HG03378 (cell line): ENCODE measurements around the gene WNT7B.

Experiments used
- ATAC-seq: cut with Tn5 transposase; IDR thresholded peaks from one replicate; pipeline ENCODE4 v1.9.1; 2021; ENCODE audit warnings: mild to moderate bottlenecking, moderate library complexity; ENCODE audit not compliant: unreplicated experiment

WNT7B gene

DNA sequence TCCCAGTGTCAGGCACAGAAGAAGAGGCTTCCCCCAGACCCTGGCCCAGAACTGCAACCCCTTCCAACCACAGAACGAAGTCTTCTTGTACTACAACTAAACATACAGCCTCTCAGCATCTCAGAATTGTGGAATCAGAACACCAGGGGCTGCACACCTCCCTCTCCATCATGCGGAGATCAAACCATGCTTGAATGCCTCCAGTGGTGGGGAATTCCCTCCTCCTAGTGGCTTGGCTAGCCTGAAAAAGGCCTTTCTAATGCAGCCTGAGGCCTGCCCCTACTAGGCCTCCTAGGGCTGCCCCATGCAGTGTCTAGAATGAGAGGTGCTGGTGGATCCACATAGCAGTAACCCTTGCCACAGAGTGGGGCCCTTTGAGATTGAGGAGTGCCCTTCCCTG, 62.7 kb downstream of the WNT7B start:
- no peak for ATAC-seq

DNA sequence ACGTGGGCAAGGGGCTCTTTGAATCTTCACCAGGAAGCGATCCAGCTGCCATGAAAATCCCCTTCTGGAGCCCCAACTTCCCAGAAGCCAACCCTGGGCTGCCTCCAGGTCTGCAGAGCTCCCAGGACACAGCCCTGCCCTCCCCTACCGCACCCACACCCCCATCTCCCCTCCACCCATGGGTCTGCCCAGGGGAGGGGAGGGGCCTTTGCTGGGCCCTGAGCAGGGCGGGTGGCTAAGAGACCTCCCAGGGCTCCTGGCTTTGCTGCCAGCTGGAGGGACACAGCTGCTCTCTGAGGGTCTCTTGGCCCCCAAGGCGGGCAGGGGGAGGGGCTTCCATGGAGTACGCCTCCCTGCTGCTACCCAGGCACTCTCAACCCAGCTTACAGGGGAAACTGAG, 64.1 kb downstream of the WNT7B start:
- ATAC-seq, result no peak

DNA sequence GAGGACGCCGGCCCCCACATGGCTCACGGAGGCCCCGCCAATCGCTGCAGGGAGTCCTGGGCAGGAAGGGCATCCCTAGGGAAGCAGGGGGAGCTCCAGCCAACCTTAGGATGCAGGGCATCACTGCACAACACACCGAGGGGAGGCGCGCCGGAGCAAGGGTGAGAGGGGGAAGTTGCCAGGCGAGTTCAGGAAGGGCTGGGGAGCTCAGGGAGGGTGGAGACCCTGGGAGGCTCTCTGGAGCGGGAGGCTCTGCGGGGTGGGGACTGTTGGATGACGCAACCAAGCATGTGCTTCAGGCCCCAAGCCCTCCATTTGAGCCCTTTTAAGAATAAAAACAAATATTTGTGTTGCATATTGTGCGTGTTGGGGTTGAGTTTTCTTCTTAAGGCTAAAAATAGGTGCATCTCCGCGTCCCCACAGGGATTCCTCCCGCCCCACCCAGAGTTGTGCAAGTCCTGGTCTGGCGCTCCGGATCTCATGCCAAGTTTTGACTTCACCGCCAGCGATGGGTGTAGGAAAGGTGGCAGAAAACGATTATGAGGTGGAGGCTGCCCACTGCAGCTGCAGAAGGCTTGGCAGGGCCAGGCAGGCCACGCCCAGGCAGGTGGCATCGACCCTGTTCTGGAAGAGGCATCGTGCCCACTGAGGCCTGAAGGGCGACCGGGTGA, 65.2 kb downstream of the WNT7B start:
- ATAC-seq, result no peak

DNA sequence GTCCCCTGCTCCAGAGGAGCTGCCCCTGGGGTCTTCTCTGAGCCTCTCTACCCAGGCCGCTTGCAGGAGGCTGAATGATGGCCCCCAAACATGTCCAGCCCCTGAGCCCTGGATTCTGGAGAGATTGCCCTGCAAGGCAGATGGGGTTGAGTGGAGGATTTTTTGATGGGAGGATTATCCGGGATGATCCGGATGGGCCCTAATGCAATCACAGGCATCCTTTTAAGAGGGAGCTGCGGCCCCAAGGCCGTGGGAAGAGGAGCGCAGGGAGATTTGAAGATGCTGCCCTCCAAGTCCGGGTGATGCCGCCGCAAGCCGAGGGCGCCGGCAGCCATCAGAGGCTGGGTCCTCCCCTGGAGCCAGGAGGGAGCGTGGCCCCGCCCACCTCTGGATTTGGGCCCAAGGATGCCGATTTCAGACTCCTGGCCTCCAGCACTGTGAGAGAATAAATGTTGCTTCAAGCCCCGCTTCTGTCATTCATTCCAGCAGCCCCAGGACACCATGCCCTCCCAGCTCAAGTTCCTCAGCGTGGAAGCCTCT, 66.0 kb downstream of the WNT7B start:
- ATAC-seq, result no peak

DNA sequence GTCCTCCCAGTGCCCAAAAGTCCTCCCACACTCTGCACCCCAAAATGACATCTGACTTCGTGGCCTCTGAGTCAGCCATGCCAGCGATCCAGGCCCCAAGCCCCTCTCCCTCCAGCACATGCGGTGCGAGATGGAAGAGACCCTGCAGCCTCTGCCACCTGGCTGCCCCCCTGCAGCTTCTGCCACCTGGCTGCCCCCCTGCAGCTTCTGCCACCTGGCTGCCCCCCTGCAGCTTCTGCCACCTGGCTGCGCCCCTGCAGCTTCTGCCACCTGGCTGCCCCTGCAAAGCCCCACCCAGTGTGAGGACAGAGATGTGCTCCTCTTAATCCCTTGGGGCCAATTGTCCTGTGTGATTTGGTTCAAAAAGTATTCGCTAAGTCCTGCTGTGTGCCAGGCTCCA, 68.0 kb downstream of the WNT7B start:
- no peak for ATAC-seq

DNA sequence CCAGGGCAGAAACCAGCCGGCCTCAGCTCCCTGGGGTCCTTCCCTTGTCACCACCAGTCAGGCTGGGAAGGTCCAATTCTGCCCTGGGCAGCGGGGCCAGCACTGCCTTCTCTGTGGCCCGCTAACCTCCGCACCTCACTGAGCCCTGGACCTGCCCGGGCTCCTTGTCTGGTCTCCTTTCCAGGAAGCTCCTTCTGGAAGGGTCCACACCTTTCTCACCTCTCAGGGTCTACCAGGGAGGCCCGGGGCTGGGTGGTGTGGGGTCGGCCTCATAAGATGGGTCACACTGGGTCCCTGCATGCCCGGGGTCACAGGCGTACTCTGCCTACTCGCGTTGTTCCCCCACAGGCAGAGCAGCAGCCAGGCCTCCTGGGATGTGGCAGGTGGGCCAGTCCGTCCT, 69.0 kb downstream of the WNT7B start:
- no peak for ATAC-seq

DNA sequence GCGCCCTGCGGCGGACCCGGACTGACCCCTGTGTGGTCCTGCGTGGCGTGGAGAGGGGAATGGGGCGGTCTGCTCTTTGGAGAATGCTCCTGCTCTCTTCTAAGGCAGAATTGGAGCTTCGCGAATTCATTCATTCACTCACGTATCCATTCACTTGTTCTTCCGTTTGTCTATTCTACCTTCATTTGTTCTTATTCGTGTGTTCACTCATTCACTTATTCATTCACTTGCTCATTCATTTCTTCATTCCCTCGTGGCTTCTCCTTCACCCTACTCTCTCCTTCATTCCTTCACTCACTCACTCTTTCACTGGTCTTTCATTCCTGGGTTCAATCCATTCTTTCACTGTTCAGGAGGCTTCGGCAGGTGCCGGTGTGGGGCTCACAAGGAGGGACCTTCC, 69.6 kb downstream of the WNT7B start:
- no peak for ATAC-seq

DNA sequence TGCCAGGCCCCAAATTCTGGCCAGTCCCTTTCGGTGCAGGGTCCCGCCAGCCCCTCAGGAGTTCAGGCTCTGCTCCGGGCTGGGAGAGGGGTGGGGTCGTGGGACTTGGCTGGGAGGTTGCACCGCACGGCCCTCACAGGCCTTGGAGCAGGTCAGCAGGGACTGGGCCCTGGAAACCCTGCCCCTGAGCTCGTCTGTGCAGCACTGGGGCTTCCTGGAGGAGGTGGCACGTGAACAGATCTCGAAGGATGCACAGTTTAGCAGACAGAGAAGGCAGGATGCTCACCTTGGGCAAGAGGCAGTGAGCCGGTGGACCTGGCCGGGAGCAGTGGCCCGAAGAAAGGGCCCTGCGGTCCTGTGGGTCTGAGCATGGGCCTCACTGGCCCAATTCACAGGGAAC, 70.0 kb downstream of the WNT7B start:
- no peak for ATAC-seq

DNA sequence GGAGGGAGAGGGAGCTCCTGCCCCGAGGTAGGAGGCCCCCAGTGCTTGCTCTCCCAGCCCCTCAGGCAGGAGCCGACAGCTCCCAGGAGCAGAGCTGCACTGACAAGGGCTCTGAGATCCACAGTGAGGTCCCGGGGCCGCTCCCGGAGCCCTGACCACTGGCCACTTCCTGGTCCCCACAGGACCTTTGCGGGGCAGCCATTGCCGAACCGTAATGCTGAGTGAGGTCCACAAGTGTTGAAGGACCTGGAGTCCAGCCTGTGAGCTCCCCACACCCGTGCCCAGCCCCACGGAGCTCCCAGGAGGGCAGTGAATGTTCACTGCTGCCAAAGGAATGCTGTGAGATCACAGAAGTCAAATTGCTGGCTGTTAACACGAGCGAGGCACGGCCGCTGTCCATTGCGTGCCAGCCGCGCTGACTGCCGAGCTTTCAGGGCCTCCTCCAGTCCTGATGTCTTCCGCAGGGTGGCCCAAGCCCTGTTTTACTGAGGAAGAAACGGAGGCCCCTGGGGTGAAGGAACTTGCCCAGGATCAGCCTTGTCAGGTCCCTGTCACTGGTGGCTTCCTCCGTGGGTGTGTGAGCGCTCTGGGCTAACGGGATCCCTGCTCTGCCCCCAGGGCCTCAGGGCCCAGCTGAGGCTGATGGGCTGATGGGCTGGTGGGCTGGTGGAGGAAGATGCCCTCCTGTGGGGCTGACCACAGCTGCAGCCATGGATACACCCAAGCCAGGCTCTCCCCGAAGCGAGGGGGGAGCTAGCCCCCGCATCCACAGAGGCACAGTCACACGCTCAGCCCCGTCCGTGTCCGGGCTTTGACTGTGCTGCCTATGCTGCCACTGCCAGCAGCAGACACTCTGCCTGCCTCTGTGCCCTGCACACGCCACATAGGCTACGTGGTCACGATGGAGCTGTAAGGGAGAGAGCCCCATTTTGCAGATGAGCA, 70.8 kb downstream of the WNT7B start:
- no peak for ATAC-seq

DNA sequence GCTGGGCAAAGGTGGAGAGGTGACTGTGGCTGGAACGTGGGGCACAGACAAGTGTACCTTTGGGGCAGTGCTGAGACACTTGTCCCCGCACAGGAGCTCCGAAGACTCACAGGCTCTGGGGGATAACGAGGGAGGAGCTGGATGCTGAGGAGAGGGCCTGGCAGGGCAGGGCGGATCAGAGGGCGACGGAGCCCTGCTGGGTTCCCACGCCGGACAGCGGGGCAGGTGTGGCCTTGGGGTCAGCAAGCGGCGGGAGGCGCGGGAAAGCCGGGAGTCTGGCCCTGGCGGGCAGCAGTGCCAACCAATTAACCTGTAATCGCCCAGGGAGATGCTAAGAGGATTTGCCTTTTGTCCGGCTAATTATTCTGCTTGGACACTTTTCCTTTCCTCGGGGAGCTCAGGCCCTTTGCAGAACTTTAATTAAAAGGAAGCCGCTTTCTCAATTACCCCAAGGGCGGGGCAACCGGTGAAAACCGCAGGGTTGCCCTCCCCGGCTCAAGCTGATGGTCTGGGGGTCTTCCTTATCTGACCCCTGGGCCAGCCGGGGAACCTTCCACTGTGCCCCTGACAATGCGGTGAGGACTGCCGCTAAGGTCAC, 71.5 kb downstream of the WNT7B start:
- ATAC-seq, result no peak

DNA sequence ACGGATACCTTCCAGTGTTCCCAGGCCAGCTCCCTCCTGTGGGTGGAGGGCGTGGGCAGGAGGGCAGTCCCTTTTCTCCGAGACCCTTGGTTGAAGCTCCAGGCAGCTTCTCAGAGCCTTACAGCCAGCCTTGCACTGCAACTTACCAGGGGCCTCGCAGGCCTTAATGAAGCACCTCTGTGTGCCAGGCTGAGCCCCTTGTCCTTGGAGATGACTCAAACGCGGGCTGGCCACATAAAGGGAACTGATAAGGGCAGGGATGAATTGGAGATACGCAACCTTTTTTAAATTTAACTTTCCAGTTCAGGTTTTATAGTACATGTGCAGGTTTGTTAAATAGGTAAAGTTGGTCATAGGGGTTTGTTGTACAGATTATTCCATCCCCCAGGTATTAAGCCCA, 72.7 kb downstream of the WNT7B start:
- no peak for ATAC-seq

DNA sequence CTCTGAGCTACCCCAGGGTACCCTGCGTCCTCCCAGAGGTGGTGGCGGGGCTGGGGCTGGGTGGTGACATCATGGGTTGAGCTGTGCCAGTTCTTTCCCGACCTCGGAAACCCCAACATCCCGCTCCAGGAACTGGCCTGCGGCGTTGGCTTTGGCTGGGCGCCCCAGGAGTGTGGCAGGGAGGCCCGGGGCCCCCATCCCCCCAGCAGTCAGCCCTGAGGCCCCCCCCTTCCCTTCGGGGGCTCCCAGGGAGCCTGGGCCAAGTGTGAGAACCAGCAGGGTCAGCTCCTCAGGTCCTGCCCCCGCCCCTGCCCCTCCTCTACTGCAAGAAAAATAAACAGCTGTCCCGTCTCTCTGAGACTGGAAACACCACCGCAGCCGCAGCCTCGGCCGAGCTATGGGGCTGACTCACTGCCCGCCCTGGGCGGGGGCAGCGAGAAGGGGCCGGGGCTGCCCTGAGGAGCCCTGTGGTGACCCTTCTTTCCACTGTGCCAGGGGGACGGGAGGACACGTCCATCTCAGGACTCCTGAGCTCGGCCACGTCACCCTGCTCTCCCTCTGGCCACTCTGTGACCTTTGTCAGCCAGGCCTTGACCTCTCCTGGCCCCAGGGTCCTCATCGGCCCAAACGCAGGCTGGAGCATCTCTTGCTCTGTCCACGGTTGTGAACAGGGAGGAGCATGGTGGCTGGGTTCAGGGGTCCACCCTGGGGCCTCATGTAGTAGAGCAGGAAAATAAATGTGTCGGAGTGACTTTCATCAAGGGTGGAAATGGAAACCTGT, 73.4 kb downstream of the WNT7B start:
- no peak for ATAC-seq

DNA sequence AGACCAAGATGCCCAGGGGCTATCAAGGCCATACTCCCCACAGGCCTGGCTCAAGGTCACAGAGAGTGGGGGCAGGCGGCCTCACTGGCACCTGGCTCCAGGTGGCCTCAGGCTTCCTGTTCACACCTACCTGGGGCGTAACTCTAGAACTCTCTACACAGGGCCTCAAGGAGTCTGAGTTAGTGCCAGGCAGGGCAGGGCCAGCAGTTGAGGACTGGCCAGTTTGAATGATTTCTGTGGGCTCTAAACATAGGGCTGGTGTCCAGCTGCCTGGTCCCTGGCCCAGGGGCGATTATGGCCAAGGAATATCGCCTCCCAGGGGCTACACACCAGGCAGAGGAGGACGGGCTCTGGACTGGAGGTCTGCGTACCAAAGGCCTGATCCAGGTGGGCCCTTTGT, 79.2 kb downstream of the WNT7B start:
- ATAC-seq, result no peak

DNA sequence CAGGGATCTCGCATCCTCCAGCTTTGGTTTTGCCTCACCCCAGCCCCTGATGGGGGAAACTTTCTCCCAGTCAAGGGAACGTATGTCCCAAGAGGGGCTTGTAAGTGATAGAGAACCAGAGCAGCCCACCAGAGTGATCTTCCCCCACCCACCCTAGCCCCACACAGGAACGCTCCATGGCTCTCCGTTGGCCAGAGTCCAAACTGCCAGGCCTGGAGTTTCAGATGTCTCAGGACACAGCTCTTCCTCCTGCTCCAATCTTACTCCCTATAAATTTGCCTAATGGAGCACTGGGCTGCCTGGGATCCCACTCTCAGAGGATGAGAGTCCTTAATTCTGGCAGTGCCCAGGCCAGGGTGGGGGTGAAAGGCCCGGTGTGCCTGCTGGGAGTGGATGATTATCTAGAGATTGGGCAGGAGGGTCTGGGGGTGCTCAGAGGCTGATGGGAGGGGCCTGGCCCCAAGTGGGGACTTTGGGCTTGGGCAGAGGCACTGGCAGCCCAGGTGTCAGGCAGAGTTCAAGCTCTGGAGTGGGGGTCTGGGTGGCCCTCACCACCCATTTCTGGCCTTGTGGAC, 79.9 kb downstream of the WNT7B start:
- ATAC-seq, result no peak

DNA sequence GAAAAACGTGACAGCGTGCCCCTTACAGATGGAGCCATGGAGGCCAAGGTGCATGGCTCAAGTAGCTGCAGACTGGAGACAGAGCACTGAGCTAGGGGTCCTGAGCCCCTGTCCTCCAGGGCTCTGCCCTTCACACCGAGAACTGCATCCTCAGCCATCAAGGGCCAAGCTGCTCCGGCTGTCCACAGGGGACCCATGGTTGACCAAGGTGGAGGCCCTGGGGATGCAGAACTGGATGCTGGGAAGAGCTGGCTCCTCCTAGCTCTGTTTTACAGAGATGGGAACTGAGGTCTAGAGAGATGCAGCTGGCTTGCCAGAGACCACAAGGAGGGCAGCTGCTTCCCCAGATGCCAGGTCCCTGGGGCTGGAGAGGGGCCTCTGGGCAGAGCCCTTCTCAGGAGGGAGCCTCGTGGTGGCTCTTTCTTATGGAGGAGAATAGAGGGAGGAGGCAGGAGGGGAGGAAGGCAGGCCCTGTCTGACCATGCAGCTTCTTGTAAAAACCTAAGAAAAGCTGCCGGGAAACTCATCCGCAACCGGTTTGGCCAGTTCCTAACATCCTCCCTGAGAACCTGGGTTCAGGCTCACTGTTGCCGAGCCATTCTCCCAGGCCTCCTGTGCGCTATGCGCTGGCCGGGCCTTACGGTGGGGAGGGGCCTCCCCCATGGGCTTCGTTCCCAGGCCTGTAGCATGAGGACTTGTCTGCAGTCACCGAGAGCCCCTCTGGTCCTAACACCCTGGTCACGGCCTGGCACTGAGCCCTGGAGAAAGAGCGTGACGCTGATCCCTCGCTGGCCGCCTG, 80.6 kb downstream of the WNT7B start:
- no peak for ATAC-seq

DNA sequence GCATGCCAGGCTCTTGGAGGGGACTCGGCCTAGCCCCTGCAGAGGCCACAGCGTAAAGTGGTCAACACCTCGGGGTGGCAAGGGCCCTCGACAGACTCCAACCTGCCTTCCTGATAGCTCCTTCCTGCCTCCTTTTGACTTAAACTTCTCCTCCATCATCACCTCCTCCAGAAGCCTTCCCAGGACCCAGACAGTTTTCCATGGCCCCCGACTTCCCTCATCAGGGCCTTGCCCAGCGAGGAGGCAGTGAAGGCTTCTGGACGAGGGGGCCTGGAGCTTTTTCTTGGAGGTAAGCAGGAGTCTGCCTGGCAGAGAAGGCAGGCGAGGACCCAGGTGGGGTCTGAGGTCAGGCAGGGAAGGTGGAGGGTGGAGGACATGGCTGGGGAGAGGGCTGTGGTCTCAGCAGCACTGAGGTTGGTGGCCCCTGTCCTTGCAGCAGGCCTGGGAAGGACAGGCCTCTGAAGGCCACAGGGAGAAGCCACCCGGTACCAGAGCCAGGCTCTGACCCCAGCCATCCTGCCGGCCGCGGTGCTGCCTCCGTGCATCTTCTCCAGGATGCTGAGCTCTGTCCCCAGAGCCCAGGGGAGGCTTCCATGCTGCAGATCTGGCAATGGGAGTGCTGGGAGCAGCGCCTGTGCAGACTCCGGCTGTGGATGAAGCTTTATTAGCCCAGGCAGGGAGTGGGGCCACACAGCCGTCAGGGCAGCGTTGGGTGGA, 81.4 kb downstream of the WNT7B start:
- no peak for ATAC-seq

DNA sequence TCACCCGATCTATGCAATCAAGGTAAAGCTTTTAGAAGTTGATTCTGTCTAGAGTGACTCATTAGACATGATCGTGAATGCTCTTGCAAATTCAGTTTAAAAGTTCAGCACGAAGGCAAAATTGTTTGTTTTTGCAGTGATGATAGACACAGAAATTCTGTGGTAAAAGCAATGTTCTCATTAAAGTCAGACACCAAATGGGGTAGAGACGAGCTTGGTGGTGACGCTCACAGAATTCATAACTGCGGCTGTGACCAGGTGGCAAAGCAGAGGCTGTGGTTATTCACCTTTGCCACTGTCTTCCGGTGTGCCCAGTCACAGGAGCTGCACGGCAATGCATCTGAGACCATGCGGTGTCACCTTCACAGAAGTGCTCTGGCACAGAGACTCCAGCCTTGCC, 83.4 kb downstream of the WNT7B start:
- no peak for ATAC-seq

DNA sequence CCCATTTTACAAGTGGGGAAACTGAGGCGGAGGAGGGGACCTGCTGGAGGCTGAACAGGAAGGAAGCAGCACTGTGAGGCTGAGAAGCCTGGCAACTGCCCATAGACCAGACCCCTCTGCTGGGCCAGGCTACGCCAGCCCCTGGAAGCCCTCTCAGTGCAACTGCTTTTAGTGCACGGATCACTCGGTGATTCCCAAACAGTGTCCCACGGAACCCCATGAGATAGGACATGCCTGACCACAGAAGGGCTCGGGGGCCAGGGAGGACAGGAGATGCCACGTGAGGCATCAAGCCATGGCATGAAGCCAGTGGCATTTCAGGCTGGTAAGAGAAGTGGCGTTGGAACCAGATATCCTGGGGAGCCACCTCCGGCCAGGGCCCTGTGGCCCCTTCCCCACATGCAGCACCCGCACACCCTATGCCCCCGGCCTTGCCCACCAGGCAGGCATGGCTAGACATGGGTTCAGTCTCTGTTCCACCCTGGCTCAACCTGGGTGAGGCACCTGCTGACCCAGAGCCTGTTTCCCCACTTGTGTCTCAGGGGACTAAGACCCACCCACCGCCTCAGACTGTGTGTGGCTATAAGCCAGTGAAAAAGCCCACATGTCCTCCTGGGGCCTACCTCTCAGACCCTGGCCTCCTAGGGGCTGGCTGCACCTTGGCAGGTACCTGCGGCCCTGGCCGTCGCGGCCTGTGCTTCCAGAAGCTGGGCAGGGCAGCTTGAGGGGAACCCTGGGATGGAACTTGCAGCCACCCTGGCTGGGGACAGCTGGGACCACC, 84.1 kb downstream of the WNT7B start:
- ATAC-seq, result no peak
